ENCODE data around the gene SH2D6.
"Not testable (repeated sequence)": the region's sequence is repeated elsewhere in the genome, so short reads cannot be mapped to it uniquely, and the experiment has no call there.

Gene SH2D6

DNA sequence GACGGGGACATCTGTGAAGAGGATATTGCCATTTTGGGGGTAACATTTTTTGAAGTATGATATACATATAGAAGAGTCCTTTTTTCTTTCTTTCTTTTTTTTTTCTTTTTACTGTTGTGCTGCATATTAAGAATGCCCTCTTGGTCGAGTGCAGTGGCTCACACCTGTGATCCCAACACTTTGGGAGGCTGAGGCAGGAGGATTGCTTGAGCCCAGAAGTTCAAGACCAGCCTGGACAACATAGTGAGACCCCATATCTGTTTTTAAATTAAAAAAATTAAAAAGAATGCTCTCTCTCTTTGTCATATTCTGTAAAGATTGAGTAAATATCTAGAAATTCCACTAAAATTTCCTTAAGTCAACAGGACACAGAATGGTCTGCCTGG, 3.6 kb downstream of the SH2D6 start:
- no peak for DNase-seq

DNA sequence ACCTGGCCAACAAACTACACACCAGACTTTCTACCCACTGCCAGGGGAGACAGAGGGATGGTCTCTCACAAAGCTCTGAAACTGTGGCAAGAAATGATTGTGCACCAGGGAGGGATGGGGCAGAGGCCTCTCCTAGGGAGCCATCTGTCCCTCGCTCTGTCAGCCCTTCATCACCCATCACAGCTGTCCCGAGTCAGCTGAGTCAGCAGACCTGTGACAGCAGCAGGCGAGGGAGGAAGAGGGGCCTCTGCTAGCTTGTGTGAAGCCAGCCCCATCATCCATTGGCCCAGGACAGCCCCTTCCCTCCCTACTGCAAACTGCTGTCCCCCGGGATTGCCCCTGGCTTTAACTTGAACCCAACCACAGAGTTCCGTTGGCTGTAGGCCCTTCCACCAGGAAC, 5.0 kb downstream of the SH2D6 start:
- no peak for DNase-seq

DNA sequence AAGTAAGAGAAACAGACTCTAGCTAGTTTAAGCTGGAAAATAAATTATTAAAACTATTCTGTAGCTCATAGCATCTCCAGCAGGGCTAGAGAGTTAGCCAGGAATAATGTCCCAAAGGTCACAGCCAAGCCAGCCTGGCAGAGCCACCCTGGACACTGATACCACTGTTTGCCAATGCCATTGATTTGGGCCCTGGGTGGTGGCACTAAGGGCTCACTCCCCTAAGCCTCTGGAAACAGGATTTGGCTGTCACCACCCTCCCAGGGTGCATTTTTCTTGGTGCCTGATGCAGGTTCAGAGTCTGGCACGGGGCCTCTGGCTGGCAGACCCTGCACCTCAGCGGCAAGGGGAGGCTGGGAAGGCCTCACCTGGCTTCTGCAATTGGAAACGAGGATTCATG, 7.1 kb downstream of the SH2D6 start:
- DNase-seq: no peak

DNA sequence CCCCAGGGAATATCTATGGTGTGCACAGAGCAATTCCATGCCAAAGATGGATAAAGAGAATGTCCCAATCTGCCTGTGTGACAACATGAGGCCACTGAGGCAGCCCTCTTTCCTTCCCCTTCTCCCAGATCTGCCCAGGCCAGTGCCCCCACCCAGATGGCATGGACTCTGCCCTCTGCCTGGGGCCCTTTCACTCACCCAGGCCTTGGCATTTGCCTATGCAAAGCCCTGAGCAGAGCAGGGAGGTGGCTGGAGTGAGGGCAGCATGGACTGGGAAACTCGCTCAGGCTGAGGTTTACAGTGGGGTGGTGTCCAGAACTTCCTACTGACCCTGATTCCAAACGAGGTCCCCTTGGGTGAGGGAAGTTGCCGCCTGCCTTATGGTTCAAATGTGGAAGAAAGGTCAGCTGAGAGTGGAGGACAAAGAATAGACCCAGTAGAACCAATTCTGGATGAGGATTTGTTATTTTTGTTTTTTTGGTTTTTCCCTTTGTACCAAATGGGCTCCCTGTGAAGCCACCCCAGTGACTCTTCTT, 8.9 kb downstream of the SH2D6 start:
- no peak for DNase-seq

DNA sequence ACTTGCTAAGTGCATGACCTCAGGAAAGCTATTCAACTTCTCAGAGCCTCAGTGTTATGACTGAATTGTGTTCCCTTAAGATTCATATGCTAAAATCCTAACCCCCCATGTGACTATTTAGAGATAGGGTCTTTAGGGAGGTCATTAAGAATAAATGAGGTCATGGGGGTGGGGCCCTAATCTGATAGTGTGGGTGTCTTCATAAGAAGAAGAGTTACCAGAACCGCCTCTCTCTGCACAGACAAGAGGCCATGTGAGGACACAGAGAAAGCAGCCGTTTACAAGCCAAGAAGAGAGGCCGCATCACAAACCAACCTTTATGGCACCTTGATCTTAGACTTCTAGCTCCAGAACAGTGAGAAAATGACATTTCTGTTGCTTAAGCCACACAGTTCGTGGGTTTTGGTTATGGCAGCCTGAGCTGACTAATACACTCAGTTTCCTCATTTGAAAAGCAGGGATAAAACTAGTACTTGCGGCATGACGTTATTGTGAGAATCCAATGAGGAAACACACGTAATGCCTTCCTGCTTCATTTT, 9.9 kb downstream of the SH2D6 start:
- no peak for DNase-seq

DNA sequence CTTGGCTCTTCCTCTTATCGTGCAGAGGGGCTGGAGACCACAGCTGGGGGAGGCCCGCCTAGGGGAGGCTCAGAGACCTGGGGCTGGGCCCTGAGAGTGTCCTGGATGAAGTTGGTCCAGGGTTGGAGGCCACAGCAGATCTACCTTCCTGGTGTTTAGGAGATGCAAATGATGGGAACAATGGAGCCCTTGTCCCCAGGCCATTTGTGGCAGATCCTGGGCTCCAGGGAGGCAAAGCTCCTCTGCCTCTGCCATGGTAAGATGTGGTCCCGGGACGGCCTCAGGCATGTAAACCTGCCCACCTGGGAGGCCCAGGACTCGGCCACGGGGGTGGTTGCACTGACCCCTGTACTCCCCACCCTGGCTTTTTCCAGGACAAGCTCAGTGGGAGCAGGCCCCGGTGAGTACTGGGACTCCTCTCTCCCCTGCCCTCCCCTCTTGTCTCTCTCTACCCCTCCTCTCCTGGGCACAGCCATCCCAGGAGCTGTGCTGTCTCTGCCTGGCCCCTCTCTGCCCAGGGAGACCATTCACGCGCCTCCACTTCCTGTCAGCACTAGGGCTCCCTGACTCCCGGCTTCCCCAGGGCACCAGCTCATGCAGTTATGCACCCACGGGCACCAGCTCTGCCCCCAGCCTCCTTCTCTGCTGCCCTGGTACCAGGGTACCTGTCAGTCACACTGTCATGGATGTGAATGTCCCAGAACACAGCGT, 10.9 kb downstream of the SH2D6 start:
- DNase-seq: no peak

DNA sequence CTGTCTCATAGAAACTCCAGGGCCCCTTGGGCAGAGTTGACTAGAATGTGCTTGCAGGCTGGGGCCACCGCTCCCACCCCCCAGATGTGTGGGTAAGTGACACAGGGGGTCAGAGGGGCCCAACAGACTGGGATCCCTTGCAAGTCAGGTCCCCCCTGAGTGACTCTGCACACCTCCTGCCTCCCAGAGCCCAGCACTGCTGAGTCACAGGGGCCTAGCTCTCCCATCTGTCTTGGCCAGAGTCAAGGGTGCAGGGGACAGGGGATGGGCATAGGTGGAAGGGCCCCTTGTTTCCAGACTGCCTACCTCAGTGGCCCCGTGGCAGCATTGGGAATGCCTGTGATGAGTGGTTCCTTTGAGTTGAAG, 11.4 kb downstream of the SH2D6 start:
- DNase-seq: no peak

DNA sequence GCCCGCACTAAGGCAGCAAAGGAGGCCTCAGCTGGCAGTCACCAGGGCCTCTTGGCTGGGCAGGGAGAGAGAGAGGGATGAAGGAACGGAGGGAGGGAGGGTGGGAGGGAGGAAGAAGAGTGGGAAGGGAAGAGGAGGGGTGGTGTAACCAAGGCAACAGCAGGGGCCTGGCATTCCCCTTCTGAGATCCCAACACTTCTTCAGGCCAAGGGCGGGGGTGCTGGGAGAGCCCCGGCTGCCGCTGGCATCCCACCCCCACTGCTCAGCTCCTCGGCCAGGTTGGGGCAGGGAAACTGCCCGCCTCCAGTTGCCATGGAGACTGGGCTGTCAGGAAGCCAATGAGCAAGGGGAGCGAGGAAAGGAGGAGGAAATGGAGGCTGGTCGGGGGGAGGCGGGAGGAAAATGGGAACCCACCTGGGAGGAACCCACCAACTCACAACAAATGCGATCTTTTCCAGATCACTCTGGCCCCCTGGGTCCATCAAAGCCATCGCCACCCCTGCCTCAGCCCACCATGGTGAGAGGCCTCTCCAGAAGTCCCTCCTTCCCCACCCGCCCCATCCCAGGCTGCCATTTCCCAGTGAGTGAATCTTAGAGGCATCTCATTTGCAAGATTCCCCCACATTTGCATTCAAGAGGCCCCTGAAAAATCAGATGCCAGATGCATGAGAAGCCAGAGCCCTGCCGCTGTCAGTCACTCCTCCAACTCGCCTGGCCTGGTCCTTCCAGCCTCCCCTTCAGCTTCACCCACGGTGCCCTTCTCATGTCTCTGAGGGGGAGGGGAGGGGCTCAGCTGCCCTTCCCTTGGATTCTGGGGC, 12.4 kb downstream of the SH2D6 start:
- peak; percentile 26 for DNase-seq

DNA sequence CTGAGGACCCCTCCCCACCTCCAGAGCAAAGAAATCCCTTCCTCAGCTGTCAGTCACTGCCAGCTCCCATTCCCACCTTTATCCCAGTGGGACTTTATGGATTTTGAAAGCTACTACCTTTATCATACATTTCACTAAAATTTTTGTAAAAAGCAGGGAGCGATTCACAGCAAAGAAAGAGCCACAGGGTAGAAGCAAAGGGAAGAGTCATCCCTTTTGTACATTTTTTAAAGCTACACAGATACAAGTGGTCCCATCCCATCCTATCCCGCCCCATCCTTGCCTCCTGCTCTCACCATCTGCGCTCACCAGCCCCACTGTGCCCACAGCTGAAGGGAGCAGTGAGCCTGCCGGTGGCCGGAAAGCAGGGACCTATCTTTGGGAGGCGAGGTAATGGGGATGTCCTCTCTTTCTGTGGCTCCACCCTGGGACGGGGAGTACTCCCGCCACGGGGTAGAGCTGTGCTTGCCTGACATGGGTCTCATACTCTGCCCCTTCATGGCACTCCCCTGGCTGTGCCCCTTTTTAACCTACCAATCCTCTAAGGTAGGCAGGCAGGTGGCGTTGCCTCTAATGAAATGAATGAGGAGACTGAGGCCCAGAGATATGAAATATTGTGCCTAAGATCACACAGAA, 13.2 kb downstream of the SH2D6 start:
- DNase-seq: no peak

DNA sequence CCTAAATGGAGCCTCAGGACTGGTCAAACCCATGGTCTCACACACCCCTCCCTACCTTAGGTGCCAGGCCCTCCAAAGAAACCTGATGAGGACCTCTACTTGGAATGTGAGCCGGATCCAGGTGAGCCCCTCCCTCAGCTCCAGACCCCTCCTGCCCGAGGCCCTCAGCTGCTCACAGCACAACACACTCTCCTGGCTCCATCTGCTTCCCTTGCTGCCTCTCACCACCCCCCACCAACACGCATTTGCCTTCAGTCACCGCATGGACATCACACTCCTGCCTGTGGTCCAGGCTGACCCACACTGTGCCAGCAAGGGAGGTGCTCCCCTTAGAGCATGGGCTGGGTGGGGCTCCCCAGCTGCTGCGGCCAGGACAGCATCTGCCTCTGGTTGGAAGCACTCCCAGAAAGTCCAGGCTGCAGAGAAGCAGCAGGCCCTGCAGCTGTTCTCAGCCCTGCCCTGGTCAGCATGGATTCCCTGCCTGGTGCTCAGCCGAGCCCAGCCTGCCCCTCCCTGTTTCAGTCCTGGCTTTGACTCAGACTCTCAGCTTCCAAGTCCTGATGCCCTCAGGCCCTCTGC, 15.1 kb downstream of the SH2D6 start:
- DNase-seq: peak; percentile 75

DNA sequence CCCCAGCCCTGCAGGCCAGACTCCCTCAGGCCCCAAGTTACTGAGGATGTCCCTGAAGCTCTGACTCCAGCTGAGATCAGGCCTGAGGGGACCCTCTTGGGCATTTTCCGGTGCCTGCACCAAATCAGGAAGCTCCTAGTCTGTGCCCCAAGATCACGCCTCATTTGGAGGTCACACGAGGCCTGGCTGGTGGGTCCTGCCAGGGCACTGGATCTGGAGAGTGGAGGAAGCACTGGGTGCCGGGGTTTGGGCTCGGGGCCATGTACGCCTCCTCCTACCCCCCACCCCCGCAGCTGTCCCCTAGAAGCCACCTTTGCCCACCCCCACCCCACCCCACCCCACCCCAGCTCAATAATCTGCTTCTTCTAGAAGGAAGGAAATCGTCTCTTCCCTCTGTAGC, 16.2 kb downstream of the SH2D6 start:
- no peak for DNase-seq

DNA sequence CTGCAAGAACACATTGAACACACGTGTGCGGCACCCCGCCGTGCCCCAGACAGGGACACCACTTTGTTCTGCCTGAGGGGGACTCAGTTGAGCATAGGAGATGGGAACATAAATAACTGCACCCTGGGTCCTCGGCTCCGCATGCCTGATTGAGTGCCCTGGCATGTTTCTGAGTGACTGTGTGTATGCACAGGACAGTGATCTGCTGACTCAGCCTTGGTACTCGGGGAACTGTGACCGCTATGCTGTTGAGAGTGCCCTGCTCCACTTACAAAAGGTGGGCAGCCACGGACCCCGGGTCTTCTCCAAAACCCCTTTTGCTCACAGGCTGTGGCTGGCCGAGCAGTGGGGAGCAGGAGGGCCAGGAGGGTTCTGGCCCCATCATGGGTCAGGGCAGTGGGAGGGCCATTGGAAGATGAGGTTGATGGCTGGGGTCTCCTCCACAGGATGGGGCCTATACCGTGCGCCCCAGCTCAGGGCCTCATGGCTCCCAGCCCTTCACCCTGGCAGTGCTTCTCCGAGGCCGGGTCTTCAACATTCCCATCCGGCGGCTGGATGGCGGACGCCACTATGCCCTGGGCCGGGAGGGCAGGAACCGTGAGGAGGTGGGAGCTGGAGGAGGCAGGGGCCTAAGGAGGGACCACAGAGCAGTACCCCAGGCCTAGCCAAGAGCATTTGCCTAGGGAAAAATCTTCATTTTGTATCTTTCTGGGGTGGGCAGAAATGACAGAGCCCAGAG, 16.9 kb downstream of the SH2D6 start:
- DNase-seq: no peak

DNA sequence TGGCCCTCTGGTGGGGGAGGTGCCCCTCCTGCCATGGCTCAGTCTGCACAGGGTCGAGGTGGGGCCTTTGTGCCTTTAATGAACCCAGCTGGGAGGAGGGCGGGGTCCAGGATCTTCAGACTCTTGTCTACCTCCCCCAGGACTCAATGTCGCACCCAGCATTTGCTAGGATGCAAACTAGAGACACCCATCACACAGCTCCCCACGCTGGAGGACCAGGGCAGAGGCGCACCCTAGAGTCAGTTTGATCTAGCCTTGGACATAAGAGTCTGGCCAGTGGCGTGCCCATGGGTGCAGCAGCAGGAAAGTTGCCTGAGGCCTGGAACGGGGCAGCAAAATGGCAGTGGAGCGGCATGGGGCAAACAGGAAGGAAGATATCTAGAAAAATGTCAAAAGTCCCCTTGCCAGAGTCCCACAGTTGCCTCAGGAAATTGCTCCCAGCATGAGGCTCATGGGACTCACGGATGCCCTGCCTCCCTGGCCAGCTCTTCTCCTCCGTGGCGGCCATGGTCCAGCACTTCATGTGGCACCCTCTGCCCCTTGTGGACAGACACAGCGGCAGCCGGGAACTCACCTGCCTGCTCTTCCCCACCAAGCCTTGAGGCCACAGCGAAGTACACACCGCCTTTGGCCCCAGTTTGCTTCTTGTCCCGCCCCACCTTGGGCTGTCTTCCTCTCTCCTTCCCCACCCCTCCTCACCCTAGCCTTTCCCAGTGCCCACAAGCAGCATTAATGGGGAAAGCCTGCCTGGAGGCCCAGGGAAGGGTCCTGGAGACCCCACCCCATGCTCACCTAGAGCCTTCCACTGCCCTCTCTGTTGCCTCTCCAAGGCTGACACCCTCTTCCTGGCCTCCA, 17.7 kb downstream of the SH2D6 start:
- no peak for DNase-seq

DNA sequence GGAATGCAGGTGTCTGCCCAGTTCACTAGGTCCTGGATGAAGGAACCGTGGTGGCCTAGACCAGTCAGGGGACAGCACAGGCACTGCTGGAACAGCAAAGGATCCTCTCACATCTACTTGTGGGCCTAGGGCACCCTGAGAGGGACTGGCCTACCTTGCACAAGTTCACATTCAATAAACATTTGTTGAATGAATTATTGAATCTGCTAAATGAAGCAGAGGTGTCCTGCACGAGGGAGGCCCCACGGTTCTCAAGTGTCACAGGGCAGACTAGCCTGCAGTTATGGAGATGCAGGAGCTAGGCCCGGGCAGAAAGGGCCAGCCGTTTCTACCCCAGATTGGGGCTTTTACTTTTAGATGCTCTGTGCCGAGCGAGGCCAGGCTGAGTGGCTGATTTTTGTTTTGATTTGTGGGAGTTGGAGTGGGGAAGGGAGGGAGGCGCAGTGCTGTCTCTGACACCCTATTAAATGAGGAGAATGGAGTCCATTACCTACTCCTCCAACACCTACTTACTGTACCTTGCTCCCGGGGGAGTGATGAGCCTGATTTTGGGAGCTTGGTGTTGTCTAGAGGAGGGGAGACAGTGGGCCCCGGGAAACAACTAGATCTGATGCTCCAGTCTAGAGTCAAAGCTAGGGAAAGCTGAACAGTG, 18.4 kb downstream of the SH2D6 start:
- no peak for DNase-seq

DNA sequence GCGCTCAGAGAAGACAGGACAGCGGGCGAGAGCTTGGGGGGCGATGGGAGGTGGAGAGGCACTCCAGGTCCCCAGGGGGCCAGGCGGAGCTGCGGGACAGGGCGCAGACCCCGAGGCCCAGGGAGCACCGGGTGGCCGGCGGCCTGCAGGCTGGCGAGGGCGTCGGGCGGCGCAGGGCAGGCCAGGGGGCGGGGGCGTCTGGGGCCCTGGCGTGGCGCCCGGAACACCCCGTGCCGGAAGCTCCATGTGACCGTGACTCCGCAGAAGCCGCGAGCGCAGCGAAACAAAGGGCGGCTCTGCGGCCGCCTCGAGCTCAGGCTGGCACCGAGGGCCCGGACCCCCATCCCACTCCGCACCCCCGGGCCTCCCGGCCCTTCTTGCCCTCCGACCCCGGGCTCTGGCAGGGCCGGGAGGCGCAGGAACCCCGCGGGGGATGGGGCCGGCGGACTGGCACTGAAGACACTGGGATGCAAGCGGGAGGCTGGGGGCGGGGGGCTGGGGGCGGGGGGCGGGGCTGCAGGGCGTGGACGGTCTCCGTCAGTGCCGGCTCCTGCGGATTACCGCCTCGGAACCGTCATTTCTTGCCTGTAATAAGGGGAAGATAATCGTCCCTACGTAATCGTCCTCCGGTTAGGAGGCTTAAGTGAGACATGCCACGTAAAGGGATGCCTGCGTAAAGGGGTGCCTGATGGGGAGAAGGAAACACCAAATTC, 19.1 kb downstream of the SH2D6 start:
- peak; percentile 81 for DNase-seq

DNA sequence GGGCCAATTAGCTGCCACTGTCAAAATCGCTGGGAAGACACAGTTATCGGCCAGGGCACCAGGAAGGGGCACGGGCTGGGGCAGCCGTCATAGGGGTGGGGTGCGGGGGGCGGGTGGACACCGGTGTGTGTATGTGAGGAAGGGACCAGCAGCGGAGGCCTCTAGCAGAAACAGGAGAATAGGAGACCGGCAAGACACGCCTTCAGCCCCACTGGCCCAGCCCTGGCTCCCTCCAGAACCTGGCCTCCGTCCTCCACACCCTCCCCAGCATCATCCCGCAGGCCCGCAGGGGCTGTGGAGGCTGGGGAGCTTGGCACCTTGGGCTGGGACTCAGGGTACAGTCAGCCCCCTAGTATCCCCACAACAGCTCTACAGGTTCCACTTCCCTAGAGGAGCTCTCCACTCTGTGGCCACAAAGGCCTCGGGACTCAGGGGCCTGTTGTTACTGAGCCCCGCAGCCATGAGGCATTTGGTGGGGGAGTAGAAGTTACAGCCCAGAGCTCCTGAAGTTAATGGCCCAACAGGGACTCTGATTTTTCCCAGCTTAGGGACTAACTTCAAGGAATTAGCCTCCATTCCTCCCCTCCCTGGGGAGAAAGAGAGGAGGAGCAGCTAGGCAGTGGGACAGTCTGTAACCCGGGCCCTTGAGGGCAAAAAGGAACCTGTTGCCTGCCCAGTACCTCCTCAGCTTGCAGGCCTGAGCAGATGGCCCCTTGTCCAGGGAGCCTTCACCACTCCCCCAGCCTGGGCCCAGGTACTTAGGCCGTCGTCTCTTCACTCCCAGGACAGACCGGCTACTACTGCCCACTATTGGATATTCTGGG, 19.9 kb downstream of the SH2D6 start:
- peak; percentile 24 for DNase-seq

DNA sequence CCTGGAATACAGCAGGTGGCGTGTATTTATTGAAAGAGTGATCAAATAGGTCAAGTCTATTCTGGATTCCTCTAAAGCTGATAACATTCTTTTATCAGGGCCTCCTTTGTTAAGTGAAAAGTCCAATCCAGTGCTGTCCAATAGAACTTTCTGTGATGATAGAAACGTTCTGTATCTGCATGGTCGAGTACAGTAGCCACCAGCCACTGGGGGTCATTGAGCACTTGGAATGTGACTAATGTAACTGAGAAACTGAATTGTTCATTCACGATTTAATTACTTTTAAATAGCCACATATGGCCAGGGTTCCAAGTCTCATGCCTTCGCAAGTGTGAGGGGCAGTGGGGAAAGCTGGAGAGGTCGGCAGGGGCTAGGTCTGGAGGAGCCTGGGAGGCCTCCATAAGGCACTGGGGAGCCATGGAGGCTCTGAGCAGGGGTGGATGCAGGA, 20.5 kb downstream of the SH2D6 start:
- DNase-seq: no peak

DNA sequence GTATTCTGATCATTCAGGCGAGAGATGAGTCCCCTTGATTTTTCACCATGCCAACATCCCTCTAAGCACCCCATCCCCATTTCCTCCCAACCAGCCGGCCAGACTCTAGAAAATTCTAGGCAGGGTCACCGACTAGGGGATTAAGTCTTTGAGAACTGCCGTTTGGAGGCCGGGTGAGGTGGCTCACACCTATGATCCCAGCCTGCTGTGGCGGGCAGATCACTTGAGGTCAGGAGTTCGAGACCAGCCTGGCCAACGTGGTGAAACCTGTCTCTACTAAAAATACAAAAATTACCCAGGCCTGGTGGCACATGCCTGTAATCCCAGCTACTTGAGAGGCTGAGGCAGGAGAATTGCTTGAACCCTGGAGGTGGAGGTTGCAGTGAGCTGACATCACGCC, 21.1 kb downstream of the SH2D6 start:
- not testable (repeated sequence) for DNase-seq

DNA sequence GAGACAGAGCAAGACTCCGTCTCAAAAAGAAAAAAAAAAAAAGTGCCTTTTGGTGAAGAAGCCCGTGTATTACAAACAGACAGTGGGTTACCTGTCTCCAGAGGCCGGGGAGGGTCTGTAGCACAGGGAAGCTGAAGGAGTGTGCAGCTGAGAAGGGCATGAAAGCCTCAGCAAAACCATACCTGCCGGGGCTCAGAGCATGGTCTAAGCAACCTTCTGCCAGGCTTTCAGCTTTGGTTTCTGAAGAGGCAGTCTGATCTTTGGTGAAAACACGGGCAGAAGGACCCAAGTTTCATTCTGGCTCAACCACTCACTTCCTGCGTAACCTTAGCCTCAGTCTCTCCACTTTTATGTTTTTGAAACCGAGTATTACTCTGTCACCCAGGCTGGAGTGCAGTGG, 21.5 kb downstream of the SH2D6 start:
- no peak for DNase-seq
